ENCODE measurements around the gene GULP1. TPM values are rescaled to one million over a fixed set of nuclear protein-coding genes. Genes with fewer than 3 reads are reported as not detected.

GULP1 gene
- total RNA-seq, 1 donor from 2014 or later, result 57.2 TPM

DNA sequence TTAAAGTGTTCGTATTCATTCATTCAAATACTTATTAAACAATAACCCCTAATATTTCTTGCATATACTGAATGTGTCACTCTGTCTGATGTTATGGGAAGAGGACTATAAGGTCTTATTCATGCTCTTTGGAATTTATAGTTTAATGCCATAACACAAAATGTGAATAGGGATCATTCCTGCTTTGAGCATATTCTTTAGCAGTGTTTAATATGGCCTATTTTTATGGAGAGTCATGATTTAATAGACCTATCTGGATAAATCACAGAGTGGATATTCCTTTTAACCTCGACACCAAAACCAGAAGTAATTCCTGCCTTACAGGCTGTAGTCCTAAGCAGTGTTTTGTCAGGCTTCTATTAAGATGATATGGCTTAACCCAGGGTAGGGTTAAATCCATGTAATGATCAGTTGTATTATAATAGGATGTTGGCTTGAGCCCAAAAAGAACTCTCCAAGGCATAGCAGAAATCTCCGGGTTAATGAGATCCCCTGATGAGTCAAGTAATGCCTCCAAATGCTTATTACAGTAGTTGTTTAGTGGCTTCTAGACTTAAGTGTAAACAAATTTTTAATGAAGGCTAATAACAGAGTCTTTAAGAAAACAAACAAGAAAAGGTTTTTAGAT lies 54.3 kb downstream of the GULP1 start:
- Histone ChIP-seq H3K36me3 (no peaks in the 10 kb centered on the region), H3K4me1 (peaks cover 41% of the 10 kb centered on the region), H3K27me3 (no peaks in the 10 kb centered on the region), H3K4me3 (no peak overlapping the region), H3K27ac (no peak overlapping the region), H3K9me3 (no peaks in the 10 kb centered on the region)
- DNase-seq (ENCODE audit: extremely low spot score in 2 of 2), result no peak
- intact Hi-C loops (cut with DNase I), result no loop called here
- TF ChIP-seq POLR2AphosphoS5 (IDR thresholded peaks at IDR 0.05; ENCODE audit: insufficient read depth in 1 of 2, low read depth in 1 of 2) (no peak), POLR2A (IDR thresholded peaks at IDR 0.05) (no peak)
- TF ChIP-seq, protein P1, sequence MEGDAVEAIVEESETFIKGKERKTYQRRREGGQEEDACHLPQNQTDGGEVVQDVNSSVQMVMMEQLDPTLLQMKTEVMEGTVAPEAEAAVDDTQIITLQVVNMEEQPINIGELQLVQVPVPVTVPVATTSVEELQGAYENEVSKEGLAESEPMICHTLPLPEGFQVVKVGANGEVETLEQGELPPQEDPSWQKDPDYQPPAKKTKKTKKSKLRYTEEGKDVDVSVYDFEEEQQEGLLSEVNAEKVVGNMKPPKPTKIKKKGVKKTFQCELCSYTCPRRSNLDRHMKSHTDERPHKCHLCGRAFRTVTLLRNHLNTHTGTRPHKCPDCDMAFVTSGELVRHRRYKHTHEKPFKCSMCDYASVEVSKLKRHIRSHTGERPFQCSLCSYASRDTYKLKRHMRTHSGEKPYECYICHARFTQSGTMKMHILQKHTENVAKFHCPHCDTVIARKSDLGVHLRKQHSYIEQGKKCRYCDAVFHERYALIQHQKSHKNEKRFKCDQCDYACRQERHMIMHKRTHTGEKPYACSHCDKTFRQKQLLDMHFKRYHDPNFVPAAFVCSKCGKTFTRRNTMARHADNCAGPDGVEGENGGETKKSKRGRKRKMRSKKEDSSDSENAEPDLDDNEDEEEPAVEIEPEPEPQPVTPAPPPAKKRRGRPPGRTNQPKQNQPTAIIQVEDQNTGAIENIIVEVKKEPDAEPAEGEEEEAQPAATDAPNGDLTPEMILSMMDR (IDR thresholded peaks at IDR 0.05), result no peak

DNA sequence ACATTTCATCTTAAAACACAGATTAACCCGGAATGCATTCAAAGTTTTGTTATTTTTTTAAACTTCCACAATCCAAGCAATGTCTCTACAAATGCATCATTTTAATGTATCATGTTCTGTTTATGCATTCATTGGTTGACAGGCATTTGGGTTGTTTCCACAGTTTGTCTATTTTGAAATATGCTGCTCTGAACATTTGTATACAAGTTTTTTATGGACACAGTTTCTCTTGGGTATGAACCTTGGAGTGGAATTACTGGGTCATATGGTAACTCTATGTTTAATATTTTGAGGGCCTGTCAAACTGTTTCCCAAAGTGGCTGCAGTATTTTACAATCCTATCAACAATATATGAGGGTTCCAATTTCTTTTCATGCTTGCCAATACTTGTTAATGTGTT lies 57.3 kb downstream of the GULP1 start:
- no peaks in the 10 kb centered on the region for H3K36me3 ChIP-seq
- no peak overlapping the region for H3K27ac ChIP-seq
- H3K9me3 ChIP-seq, result no peaks in the 10 kb centered on the region
- H3K27me3 ChIP-seq, result no peaks in the 10 kb centered on the region
- no peak overlapping the region for H3K4me3 ChIP-seq
- intact Hi-C loops (cut with DNase I), result no loop called here
- TF ChIP-seq, protein P1 (IDR thresholded peaks at IDR 0.05), result no peak
- TF ChIP-seq POLR2A (IDR thresholded peaks at IDR 0.05) (no peak), POLR2AphosphoS5 (IDR thresholded peaks at IDR 0.05; ENCODE audit: insufficient read depth in 1 of 2, low read depth in 1 of 2) (no peak)
- no peak for DNase-seq (ENCODE audit: extremely low spot score in 2 of 2)
- peaks cover 39% of the 10 kb centered on the region for H3K4me1 ChIP-seq

DNA sequence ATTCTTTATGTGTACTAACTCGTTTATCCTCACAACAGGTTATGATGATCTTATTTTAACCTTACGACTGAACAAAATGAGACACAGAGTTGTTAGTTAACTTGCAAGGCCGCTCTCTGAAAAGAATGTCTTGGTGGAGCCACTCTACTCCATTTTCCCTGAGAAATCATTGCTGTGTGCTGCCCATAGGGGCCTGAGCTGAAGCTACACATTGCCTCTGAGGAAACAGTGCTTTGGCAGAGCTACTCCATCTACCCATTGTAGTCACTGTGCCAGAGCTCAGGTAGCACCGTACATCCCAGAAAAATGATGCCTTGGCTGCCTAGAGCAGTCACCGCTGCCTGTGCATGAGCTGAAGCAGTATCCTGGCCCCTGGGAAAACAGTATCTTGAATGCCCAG lies 61.6 kb downstream of the GULP1 start:
- intact Hi-C loops (cut with DNase I), result no loop called here
- DNase-seq (ENCODE audit: extremely low spot score in 2 of 2), result no peak
- no peaks in the 10 kb centered on the region for H3K36me3 ChIP-seq

DNA sequence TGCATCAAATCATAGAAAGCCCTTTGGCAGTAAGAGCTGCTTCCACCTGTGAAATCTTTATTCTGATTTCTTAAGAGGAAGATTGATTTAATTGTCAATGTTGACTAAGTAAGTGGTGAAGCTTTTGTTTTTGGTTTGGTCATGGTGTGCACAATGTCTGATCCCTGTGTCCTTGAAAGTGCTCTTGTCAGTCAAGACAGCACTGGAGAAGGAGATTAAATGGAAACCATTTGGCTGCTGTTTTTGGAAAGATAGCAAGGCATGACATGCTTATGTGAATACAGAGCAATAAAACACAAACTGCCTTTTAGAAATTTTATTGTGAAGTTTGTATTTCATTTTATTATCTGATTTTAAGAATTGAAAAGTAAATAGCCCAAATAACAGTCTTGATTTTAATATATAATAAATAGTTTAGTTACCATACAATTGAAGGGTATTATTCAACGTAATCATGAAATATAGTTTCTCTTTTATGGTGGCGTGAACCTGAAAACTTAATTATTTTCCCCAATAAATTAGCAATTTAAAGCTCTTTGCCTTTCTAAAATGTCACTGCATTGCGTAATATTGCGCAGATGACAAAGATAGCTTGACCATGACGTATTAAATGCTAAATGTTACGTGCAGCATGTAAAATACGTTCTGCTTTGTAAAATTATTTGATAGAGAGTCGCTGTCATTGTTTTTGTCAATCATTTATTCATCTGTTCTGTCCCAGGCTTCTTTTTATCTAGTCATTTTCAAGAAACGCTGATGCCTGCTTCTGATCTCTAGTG lies 69.0 kb downstream of the GULP1 start:
- no peaks in the 10 kb centered on the region for H3K27me3 ChIP-seq
- TF ChIP-seq POLR2A (IDR thresholded peaks at IDR 0.05) (no peak), POLR2AphosphoS5 (IDR thresholded peaks at IDR 0.05; ENCODE audit: insufficient read depth in 1 of 2, low read depth in 1 of 2) (no peak)
- TF ChIP-seq, protein P1 (IDR thresholded peaks at IDR 0.05), result no peak
- no peak overlapping the region for H3K4me3 ChIP-seq
- no peak overlapping the region for H3K27ac ChIP-seq
- DNase-seq (ENCODE audit: extremely low spot score in 2 of 2), result no peak
- no peaks in the 10 kb centered on the region for H3K4me1 ChIP-seq
- intact Hi-C loops (cut with DNase I), result no loop called here
- H3K9me3 ChIP-seq, result no peaks in the 10 kb centered on the region
- H3K36me3 ChIP-seq, result no peaks in the 10 kb centered on the region

More for the DNA sequence above, 61.6 kb downstream of the GULP1 start:
- TF ChIP-seq, protein P1 (IDR thresholded peaks at IDR 0.05), result no peak
- no peak for TF ChIP-seq POLR2AphosphoS5 (IDR thresholded peaks at IDR 0.05; ENCODE audit: insufficient read depth in 1 of 2, low read depth in 1 of 2)
- TF ChIP-seq POLR2A (IDR thresholded peaks at IDR 0.05), result no peak
- no peaks in the 10 kb centered on the region for H3K9me3 ChIP-seq
- no peaks in the 10 kb centered on the region for H3K27me3 ChIP-seq
- H3K4me1 ChIP-seq, result peaks cover 10% of the 10 kb centered on the region
- no peak overlapping the region for H3K4me3 ChIP-seq
- H3K27ac ChIP-seq, result no peak overlapping the region

Data from vagina (tissue), 2 donors.